ENCODE data around the gene ALLC.
"Not testable (repeated sequence)": the region's sequence is repeated elsewhere in the genome, so short reads cannot be mapped to it uniquely, and the experiment has no call there.

ALLC gene

DNA sequence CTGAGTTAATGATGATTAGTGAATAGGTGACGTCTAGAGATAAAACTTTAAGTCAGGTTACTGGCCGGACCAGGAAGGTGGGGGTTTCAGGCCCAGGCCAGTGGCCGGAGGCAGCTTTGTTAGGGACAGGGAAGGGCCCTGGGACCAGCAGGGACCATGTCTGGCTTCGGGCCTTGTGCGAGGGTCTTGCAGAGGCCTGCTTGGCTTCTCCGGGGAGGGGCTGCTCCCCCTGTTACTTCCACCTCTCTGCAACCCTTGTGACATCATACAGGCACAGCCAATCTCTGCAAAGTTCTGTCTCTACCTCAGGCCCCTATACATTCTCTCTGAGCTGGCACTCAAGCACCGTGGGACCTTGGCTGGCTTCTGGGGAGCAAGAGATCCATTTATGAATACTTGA lies at the start of gene ALLC:
ALLC (plus strand) TSS at position 320 of the 400 bp plus-strand sequence. CDS start 12,958 bp downstream, outside the sequence.
- DNase-seq: no peak

DNA sequence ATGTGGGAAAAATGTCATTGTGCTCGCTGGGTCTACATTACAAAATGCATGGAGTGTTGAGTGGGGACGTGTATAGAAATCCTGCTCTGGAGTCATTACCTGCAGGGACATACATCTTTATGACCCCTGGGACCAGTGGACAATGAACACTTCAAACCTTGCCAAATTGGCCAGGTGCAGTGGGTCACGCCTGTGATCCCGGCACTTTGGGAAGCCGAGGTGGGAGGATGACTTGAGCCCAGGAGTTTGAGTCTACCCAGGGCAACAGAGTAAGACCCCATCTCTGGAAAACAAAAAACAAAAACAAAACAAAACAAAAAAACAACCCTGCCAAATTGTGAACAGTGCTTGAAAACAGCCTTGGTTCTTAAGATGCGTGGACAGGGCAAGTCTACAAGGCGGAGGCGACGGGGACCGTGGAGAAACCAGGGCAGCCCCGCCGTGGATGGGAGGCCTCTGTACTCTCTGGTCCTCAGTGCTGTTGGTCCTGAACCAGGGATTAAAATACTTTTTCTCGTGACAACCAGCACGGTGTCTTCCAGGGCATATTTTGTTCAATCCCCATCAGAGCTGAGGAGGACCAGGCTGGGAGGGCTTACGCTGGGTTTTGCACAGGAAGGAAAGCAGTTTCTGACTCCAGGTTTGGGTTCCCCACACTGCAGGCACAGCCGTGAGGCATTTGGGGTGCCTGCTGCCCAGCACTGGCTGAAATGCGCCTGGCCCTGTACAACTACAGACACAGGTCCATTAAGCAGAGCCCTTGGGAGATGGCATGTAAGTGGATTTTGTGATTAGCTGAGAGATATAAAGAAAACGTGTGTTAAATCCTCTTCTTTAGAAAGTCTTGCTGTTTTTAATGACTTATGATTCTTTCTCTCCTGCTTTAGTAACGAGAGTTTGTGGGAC lies 49.4 kb upstream of the ALLC start:
- no peak for DNase-seq

DNA sequence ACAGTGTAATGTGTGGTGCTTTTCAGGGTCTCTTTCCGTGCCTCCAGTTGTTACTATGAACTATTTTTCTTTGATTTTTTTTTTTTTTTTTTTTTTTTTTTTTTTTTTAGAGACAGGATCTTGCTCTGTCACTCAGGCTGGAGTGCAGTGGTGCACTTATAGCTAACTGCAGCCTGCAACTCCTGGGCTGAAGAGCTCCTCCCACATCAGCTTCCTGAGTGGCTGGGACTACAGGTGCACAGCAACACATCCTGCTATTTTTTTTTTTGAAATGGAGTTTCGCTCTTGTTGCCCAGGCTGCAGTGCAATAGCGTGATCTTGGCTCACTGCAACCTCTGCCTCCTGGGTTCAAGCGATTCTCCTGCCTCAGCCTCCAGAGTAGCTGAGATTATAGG lies 48.7 kb upstream of the ALLC start:
- DNase-seq: not testable (repeated sequence)

DNA sequence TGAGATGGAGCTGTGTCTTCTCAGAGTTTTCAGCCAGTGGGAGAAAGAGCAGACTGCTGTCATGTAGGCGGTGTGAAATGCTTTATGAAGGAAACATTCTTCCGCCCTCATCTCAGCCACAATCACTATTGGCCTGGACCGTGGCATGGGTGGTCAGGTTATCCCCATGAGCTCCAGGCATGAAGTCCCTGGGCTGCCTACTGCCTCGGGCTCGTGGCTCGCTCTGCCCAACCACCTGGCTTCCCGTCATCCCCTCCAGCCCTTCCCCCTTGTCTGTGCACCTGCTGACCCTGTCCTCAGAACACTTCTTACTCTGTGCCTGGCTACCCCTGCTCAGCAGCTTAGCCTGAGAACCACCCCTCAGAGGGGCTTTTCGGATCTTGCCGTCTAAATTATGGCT lies 47.6 kb upstream of the ALLC start:
- no peak for DNase-seq

DNA sequence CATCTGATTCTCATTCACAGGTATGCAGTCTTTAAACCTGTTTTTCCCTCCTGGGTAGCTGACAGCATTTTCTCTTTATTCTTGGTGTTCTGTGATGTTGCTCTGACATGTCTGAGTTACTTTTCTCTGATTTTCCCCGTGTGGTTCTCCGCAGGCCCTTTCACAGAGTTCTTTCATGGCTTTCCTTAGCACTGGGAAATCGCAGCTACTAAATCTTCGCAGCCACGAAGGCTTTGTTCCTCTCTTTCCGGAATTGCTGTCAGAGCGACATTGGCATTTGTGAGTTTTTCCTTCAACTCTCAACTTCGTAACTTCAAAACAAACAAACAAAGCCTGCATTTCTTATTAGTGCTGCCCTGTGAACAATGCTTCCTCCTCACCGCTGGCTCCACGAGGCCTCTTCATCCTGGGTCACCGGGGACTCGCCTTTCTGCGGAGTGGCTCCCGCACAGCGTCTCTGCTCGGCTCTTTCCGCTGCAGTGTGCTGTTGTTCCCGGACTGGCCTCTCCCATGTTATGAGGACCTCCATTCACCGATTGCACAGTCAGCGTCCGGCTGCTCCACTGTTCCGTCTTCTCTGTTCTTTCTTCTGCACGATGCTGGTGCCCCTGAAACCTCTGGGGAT lies 47.0 kb upstream of the ALLC start:
- no peak for DNase-seq

DNA sequence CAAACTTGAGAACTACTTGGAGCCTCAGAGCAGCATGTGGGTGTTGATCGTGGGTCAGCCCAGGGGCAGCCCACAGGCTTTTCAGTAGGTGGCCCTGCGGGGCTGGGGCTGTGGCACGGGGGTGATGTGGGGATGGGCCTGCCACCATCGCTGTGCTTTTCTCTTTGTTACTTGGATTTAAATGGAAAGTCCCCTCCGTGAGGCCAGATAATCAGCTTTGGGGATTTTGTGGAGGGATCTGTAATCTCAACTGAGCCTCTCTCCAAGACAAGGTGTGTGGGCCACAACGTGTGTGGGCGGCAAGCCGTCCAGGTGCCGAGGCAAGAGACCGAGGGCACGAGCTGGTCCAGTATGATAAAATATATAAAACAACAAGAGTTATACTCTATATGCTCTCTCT lies 46.4 kb upstream of the ALLC start:
- no peak for DNase-seq

DNA sequence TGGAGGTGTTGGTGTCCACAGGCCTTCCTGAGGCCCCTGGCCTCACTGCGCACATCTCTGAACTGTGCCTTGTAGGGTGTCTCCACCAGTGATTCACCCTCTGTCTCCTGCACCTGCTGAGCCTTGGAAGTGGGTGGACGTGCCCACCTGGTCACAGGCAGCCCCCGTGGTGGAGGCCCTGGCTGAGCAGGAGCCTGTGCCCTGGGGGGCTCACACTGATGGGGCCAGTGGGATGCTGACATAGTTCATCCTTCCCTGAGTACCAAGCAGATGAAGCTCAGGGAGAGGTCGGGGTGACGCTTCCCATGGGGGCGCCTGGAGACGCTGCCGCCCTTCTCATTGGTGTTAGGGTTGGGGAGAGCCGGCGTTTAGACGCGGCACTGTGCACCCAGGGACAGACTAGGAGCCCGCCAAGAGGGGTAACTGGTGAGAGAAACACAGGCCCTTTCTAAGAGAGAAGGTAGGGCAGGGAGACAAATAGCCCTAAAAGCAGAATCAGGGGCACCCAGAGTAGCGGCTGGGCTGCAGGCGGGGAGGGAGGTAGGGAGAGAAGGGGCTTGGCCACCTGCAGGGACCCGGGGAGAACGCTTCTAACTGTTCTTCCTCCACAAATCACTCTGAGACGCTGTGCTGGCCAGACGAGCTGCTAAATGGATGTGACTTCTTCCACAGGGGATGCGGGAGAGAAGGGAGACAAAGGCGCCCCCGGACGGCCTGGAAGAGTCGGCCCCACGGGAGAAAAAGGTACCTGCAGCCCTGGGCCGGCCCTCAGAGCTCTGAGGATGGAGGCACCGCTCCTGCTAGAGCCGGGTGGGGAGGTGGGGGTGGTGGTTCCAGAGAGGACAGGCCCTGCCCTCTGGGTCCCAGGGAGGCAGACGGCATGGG lies 45.1 kb upstream of the ALLC start:
- DNase-seq: no peak

DNA sequence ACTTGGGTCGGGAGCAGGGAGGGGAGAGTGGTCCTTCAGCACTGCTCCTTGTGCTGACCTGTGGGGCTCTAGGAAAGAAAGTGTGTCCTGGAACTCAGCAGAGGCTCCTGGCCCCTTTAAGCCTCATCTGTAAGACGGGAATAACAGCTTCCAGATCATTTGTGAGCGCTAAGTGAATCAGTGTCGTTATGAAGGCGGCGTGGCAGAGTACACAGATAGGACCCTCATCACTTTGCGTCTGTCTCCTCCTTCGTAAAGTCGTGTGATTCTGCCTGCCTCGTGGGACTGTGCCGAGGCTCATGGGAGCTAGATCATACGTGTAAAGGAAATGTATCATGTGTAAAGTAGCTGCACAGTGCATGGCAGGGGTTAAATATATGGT lies 44.5 kb upstream of the ALLC start:
- DNase-seq: no peak

DNA sequence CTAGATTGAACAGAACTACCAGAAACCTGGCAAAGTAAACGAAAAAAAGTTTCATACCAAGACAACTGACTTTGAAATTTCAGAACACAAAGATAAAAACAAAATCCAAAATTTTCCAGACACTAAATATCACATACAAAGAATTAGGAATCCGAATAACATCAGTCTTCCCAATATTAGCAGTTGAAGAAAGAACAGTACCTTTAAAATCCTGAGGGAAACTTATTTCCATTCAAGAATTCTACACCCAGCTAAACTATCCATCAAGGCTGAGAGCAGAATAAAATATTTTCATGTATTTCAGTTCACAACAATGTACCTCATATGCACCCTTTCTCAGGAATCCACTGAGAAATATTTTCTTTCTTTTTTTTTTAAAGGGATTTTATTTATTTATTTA lies 43.3 kb upstream of the ALLC start:
- not testable (repeated sequence) for DNase-seq

DNA sequence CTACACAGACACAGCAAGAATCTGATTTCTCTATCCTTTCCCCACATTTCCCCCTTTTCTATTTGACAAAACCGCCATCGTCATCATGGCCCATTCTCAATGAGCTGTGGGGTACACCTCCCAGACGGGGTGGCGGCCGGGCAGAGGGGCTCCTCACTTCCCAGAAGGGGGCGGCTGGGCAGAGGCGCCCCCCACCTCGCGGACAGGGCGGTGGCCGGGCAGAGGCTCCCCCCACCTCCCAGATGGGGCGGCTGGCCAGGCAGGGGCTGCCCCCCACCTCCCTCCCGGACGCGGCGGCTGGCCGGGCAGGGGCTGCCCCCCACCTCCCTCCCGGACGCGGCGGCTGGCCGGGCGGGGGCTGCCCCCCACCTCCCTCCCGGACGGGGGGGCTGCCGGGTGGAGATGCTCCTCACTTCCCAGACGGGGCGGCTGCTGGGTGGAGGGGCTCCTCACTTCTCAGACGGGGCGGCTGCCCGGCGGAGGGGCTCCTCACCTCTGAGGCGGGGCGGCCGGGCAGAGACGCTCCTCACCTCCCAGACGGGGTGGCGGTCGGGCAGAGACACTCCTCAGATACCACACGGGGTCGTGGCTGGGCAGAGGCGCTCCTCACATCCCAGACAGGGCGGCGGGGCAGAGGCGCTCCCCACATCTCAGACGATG lies 42.3 kb upstream of the ALLC start:
- DNase-seq: not testable (repeated sequence)

DNA sequence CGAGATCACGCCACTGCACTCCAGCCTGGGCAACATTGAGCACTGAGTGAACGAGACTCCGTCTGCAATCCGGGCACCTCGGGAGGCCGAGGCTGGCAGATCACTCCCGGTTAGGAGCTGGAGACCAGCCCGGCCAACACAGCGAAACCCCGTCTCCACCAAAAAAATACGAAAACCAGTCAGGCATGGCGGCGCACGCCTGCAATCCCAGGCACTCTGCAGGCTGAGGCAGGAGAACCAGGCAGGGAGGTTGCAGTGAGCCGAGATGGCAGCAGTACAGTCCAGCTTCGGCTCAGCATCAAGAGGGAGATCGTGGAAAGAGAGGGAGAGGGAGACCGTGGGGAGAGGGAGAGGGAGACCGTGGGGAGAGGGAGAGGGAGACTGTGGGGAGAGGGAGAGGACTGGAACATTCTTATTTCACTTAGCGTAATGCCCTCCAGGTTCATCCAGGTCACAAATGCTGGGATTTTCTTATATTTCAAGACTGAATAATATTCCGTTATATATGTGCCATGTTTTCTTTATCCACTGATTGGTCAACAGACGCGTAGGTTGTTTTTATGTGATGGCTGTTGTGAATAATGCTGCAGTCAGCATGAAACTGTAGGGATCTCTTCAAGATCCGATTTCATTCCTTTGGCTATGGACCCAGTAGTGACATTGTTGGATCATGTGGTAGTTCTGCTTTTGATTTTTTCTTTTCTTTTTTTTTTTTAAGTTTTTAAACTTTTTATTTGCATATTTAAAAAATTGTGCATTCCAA lies 41.4 kb upstream of the ALLC start:
- DNase-seq: not testable (repeated sequence)

DNA sequence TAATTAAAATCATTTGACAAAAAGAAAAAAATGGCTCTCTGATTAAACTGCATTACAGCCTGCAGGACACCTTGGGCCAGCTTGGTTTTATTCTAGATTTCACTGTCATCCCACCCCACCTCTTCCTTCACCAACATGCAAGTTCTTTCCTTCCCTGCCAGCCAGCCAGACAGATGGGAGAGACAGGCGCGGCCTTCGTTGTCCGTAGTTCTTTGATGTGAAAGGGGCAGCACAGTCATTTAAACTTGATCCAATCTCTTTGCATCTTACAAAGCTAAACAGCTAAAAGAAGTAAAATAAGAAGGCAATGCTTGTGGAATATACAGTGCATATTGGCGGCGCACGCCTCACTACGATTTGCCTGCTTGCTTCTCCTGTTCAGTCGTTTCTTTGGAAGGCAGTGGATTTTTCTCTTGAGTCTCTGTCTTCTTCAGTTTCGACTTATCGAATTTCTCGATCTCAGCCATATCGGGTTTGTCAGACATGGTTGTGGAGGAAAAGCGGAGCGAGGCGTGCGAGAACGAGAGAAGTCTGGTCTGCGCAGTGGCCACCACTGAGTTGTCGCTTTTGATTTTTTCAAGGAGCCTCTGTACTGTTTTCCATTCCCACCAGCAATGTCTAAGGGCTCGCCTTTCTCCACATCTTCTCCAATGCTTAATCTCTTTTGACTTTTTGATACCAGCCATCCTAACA lies 40.7 kb upstream of the ALLC start:
- DNase-seq: no peak

DNA sequence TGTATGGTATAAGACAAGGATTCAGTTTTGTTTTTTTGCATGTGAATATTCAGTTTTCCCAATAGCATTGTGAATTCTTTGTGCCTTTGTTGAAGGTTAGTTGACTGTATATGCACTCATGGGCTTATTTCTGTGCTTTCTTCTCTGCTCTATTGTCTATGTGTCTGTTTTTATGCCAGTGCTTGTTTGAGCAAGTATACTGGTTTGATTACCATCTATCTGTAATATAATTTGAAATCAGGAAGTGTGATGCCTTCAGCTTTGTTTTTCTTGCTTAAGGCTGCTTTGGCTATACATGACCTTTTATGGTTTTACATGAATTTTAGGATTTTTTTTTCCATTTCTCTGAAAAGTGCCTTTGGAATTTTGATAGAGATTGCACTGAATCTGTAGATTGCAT lies 39.6 kb upstream of the ALLC start:
- no peak for DNase-seq

DNA sequence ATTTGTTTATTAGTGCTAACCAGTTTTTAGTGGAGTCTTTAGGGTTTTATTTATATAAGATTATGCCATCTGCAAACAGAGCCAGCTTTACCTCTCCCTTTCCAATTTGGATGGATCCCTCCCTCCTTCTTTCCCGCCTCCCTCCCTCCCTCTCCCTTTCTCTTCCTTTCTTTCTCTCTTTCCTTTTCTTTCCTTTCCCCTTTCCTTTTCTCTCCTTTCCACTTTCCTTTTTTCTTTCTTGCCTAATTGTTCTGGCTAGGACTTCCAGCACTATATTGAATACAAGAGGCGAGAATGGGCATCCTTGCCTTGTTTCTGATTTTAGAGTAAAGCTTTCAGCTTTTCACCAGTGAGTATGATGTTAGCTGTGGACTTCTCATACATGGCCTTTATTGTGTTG lies 39.0 kb upstream of the ALLC start:
- DNase-seq: no peak

DNA sequence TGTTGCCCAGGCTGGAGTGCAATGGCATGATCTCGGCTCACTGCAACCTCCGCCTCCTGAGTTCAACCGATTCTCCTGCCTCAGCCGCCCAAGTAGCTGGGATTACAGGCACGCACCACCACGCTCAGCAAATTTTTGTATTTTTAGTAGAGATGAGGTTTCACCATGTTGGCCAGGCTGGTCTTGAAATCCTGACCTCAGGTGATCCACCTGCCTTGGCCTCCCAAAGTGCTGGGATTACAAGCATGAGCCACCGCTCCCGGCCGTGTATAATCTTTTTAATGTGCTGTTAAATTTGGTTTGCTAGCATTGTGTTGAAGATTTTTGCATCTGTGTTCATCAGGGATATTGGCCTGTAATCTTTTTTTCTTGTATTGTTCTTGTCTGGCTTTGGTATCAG lies 38.3 kb upstream of the ALLC start:
- DNase-seq: not testable (repeated sequence)

DNA sequence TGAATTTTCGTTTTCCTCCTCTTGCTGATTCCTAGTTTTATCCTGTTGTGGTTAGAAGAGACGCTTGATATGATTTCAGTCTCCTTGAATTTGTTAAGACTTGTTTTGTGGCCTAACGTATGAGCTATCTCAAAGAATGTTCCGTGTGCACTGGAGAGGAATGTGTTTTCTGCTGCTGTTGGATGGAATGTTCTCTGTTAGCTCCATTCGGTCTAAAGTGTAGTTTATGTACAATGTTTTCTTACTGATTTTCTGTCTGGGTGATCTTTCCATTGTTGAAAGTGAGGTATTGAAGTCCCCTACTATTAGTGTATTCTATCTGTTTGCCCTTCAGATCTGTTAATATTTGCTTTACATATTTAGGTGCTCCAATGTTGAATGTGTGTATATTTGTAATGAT lies 37.2 kb upstream of the ALLC start:
- DNase-seq: no peak

DNA sequence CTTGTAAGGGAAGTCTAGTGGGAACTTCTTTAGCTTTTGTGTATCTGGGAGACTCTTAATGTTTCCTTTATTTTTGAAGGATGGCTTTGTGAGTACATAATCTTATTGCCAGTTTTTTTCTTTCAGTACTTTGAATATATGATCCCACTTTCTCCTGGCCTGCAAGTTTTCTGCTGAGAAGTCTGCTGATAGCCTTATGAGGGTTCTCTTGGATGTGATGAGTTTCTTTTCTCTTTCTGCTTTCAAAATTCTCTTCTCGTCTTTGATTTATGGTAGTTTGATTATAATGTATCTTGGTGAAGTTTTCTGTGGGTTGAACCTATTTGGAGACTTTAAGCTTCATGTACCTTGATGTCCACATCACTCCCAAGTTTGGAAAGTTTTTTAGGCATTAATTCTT lies 35.0 kb upstream of the ALLC start:
- no peak for DNase-seq

DNA sequence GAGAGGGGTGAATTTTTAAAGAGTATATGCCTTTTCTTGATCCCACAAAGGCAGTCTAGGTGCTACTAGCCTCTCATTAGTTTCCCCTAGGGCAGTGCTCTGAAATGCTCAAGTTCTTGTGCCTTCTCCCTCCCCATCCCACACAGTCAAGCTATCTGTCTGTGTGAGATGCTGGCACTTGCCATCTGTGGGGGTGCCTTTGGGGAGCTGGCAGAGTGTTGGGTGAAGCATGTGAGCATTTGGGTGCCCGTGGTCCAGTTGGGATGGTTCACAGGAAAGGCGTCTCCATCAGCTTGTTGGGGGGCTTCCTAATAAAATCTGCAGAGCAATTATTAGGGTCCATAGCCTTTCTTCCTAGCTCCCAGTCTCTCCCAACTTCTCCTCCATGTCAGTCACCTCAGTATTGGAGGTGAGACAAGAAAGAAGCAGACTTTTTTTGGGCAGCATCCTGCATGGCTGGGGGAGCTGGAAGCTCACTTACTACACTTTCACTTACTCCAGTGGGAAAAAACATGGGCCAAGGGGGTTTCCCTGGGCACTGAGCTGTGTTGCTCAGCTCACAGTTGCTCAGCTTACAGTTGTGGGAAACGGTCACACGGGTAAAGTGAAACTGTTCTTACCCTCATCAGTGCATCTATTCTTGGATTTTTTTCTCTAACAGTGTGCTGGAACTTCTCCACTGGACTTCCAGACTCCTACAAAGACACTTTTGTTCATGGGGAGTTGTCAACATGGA lies 33.8 kb upstream of the ALLC start:
- no peak for DNase-seq

DNA sequence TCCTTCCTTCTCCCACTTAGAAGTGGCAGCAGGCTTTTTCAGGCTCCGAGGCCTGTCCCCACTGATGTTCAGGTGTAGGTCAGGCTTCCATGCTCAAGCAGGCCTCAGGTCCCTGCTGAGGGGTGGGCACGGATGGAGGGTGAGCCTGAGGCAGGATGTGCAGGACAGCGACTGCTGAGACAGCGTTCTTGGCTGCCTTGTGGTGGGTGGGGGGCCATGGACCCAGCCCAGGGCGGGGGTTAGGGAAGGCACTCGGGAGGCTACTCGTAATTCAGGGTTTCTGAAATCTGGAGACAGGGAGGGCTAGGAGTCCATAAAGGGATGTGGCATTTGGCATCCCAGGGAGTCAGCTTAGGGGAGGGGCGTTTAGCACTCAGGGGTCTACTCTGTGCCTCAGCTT lies 32.8 kb upstream of the ALLC start:
- DNase-seq: no peak

DNA sequence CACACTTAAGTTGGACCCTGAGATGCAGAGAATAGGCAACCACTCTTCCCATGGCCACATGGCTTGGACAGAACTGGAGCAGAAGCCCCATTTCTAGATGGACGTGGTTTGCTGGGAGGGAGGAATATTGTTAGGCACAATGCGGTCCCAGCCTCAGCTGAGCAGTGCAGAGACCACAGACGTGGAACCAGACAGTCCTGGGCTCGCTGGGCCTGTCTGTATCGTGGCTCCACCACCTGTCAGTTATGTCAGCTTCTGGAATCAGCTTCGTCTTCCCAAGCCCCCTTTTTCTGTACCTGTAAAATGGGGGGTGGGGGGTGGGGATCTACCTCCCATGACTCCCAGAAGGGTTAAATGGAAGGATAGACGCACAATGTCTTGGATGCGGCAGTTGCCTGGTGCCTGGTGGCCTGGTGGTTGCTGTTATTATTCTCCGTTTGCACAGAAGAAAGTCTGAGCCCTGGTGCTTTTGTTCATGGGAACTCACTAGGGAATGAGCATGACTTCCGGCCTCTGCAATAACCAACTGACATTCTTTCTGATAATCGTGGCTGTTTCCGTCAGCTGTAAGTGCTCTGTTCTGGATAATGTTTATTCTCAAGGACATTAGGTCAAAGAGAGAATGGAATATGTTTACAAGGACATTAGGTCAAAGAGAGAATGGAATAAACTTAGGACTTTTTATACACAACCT lies 31.7 kb upstream of the ALLC start:
- DNase-seq: no peak

All from NCI-H2171 treated with DMSO at 0.1 percent for 48 hours (cell line).